ENCODE data around the gene ZNF226.
"Not testable (repeated sequence)": the region's sequence is repeated elsewhere in the genome, so short reads cannot be mapped to it uniquely, and the experiment has no call there.

The ZNF226 gene

GRCh38 chr19:44164327-44164672, 600 bp upstream of the ZNF226 start:
- peak overlapping the region; percentile 67 for H3K4me3 ChIP-seq (ENCODE audit: insufficient read depth, low read length, poor library complexity, severe bottlenecking)
- no peaks in the 10 kb centered on the region for H3F3A ChIP-seq (ENCODE audit: insufficient read depth)
- peaks cover 1% of the 10 kb centered on the region; the same call in 1 of the 2 replicates for H3K9me3 ChIP-seq (ENCODE audit: insufficient read depth, low read length)
- 0 out of 2 replicates have a peak overlapping the region, but pooled peaks have one; percentile 31 for H3K27ac ChIP-seq (ENCODE audit: low read depth, low read length)
- peak overlapping the region; percentile 85 for H3K4me2 ChIP-seq (ENCODE audit: low read depth, low read length, poor library complexity, severe bottlenecking)
- H4K20me1 ChIP-seq (ENCODE audit: low read depth, low read length) = no peaks in the 10 kb centered on the region
- H3K27me3 ChIP-seq (ENCODE audit: low read length) = no peaks in the 10 kb centered on the region
- TF ChIP-seq EZH2phosphoT487 (conservative IDR thresholded peaks at IDR 0.05; ENCODE audit: low read length) = no peak
- no peak for TF ChIP-seq CTCF (IDR thresholded peaks at IDR 0.05; ENCODE audit: insufficient read depth, low read length, poor library complexity, severe bottlenecking)
- H2AFZ ChIP-seq (ENCODE audit: low read depth, low read length, severe bottlenecking) = peak overlapping the region; percentile 76
- H3K9me2 ChIP-seq (replicated peaks; ENCODE audit: insufficient read depth, low read length) = no peaks in the 10 kb centered on the region
- H3K79me2 ChIP-seq (ENCODE audit: insufficient read depth, low read length) = 0 out of 2 replicates have a peak, but pooled peaks cover 3% of the 10 kb centered on the region
- H3K9ac ChIP-seq (ENCODE audit: low read length) = peak overlapping the region; percentile 66; the same call in 1 of the 2 replicates
- H3K36me3 ChIP-seq (ENCODE audit: low read length) = peaks cover 2% of the 10 kb centered on the region; the same call in 1 of the 2 replicates

GRCh38 chr19:44170660-44171059, 5.8 kb downstream of the ZNF226 start:
- peaks cover 34% of the 10 kb centered on the region for H3K36me3 ChIP-seq (ENCODE audit: low read length)
- H3F3A ChIP-seq (ENCODE audit: insufficient read depth); H3K4me3 ChIP-seq (ENCODE audit: insufficient read depth, low read length, poor library complexity, severe bottlenecking): not testable (repeated sequence)

GRCh38 chr19:44176590-44176989, 11.7 kb downstream of the ZNF226 start:
- Histone ChIP-seq H3K4me3 (ENCODE audit: insufficient read depth, low read length, poor library complexity, severe bottlenecking) (no peak overlapping the region), H2AFZ (ENCODE audit: low read depth, low read length, severe bottlenecking) (no peak overlapping the region), H3K9ac (ENCODE audit: low read length) (no peak overlapping the region), H3K27ac (ENCODE audit: low read depth, low read length) (no peak overlapping the region), H4K20me1 (ENCODE audit: low read depth, low read length) (no peaks in the 10 kb centered on the region), H3K4me2 (ENCODE audit: low read depth, low read length, poor library complexity, severe bottlenecking) (no peak overlapping the region), H3K9me3 (ENCODE audit: insufficient read depth, low read length) (no peaks in the 10 kb centered on the region), H3K27me3 (ENCODE audit: low read length) (no peaks in the 10 kb centered on the region), H3K36me3 (ENCODE audit: low read length) (peaks cover 43% of the 10 kb centered on the region), H3F3A (ENCODE audit: insufficient read depth) (no peaks in the 10 kb centered on the region), H3K79me2 (ENCODE audit: insufficient read depth, low read length) (no peaks in the 10 kb centered on the region), H3K9me2 (replicated peaks; ENCODE audit: insufficient read depth, low read length) (no peaks in the 10 kb centered on the region)
- TF ChIP-seq EZH2phosphoT487 (conservative IDR thresholded peaks at IDR 0.05; ENCODE audit: low read length) = no peak

More at GRCh38 chr19:44170660-44171059, 5.8 kb downstream of the ZNF226 start:
- not testable (repeated sequence) for H3K27ac ChIP-seq (ENCODE audit: low read depth, low read length); H2AFZ ChIP-seq (ENCODE audit: low read depth, low read length, severe bottlenecking); H3K9me3 ChIP-seq (ENCODE audit: insufficient read depth, low read length); H3K27me3 ChIP-seq (ENCODE audit: low read length); H4K20me1 ChIP-seq (ENCODE audit: low read depth, low read length); H3K4me2 ChIP-seq (ENCODE audit: low read depth, low read length, poor library complexity, severe bottlenecking); H3K79me2 ChIP-seq (ENCODE audit: insufficient read depth, low read length); H3K9me2 ChIP-seq (replicated peaks; ENCODE audit: insufficient read depth, low read length); H3K9ac ChIP-seq (ENCODE audit: low read length)

DNA sequence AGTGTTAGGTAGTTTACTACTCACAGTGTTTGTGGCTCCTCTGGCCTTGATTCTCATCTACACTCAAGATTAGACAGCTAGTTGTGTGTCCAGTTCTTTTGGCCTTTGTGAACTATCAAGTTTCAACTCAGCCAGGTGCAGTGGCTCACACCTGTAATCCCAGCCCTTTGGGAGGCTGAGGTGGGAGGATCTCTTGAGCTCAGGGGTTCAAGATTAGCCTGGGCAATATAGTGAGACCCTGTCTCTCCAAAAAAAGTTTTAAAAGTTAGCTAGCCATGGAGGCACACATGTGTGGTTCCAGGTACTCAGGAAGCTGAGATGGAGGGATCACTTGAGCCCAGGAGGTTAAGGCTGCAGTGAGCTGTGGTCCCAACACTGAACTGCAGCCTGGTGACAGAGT, 16.1 kb downstream of the ZNF226 start:
- Histone ChIP-seq H2AFZ (ENCODE audit: low read depth, low read length, severe bottlenecking) (no peak overlapping the region), H3K27ac (ENCODE audit: low read depth, low read length) (no peak overlapping the region), H4K20me1 (ENCODE audit: low read depth, low read length) (no peaks in the 10 kb centered on the region), H3K9me3 (ENCODE audit: insufficient read depth, low read length) (no peaks in the 10 kb centered on the region), H3K4me2 (ENCODE audit: low read depth, low read length, poor library complexity, severe bottlenecking) (no peak overlapping the region), H3F3A (ENCODE audit: insufficient read depth) (no peaks in the 10 kb centered on the region), H3K4me3 (ENCODE audit: insufficient read depth, low read length, poor library complexity, severe bottlenecking) (no peak overlapping the region), H3K9ac (ENCODE audit: low read length) (no peak overlapping the region), H3K9me2 (replicated peaks; ENCODE audit: insufficient read depth, low read length) (no peaks in the 10 kb centered on the region), H3K36me3 (ENCODE audit: low read length) (peaks cover 8% of the 10 kb centered on the region; the same call in 1 of the 2 replicates), H3K27me3 (ENCODE audit: low read length) (no peaks in the 10 kb centered on the region), H3K79me2 (ENCODE audit: insufficient read depth, low read length) (no peaks in the 10 kb centered on the region)
- TF ChIP-seq EZH2phosphoT487 (conservative IDR thresholded peaks at IDR 0.05; ENCODE audit: low read length) = no peak
- no peak for TF ChIP-seq CTCF (IDR thresholded peaks at IDR 0.05; ENCODE audit: insufficient read depth, low read length, poor library complexity, severe bottlenecking)

Data from SU-DHL-6 (cell line).